Measurements from ENCODE around the gene LARGE1. TPM values are rescaled to one million over a fixed set of nuclear protein-coding genes. Genes with fewer than 3 reads are reported as not detected.

The LARGE1 gene
- total RNA-seq, 1 donor from 2014 or later, result 195 TPM

DNA sequence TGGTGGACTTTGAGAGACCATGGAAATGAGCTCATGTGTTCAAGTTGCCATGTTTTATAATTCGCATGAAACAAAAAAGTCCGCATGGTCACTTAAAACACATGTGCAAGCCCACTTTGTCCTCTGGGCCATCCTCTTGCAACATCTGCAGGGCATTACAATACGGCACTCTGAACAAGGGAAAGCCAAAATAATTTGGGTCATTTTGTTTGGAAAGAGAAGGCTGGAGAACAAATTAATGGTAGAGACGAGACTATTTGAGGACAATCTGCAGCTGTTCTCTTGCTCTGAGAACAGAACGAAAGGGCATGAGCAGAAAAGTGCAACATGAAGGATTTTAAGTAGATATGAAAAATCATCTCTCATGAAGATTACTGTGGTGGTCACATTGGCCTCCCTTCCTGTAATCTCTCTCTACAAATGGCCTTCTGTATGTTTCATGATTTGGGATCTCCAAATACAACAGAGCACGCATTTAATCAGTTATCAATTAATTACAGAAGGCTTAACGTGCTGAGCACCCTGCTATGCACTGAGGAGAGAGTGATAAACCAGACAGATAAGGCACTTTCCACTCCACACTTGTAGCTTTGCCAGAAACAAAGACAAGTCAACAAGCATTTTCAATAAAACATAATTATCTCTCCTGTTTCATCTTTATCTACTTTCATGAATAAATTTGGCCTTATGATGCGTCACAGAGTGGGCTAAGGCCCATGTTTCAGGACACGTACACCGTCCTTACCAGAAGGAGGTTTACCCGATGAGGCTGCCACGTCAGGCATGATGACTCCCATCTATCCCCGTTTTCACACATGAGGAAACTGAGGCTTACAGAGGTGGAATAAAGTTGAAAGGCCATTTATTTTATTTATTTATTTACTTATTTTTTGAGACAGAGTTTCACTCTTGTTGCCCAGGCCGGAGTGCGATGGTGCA, 384.1 kb downstream of the LARGE1 start:
- DNase-seq (ENCODE audit: low spot score, unreplicated experiment), result no peak
- Mint-ChIP-seq H3K4me3 (ENCODE audit: low read depth) (no peak overlapping the region), H3K27ac (peak overlapping the region; percentile 38), H3K27me3 (no peaks in the 10 kb centered on the region), H3K4me1 (ENCODE audit: low read depth) (peaks cover 38% of the 10 kb centered on the region), H3K9me3 (ENCODE audit: low read depth) (no peaks in the 10 kb centered on the region), H3K36me3 (ENCODE audit: insufficient read depth) (peaks cover 18% of the 10 kb centered on the region)
- no peak for TF ChIP-seq CTCF (IDR thresholded peaks at IDR 0.05; ENCODE audit: unreplicated experiment)

DNA sequence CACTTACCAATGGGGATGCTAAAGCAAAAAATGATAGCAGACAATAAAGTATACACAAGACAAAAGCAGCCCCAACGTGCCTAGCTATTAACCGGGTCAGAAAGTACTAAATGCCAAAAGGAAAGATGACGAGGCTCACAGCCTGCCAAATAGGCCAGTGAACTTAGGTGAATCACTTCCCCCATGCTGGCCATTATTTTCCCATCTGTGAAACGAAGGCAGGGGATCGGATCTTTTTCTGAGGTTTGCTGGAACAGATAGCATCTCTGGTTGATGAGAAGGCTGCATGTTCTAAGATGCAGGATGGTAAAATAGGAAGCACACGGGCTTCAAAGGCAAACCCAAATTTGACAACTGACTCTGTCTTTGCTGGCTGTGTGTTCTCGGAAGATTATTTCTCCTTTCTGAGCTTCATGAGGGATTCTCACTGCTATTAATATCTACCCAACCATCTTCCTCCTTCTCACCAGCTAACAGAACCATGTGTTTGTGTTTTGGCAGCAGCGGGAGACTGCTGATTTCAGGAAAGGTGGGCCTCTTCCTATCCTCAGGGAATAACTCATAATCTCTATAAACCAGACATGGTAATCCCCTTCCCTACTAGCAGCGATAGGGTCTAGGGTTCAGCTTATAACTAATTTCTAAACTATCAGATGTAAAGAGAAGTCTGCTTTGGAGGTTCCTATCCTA, 390.7 kb downstream of the LARGE1 start:
- no peak overlapping the region for H3K27ac Mint-ChIP-seq
- TF ChIP-seq CTCF (IDR thresholded peaks at IDR 0.05; ENCODE audit: unreplicated experiment), result no peak
- no peak overlapping the region for H3K4me3 Mint-ChIP-seq (ENCODE audit: low read depth)
- H3K36me3 Mint-ChIP-seq (ENCODE audit: insufficient read depth), result peaks cover 10% of the 10 kb centered on the region
- no peaks in the 10 kb centered on the region for H3K27me3 Mint-ChIP-seq
- no peaks in the 10 kb centered on the region for H3K9me3 Mint-ChIP-seq (ENCODE audit: low read depth)
- H3K4me1 Mint-ChIP-seq (ENCODE audit: low read depth), result peaks cover 23% of the 10 kb centered on the region
- no peak for DNase-seq (ENCODE audit: low spot score, unreplicated experiment)

GRCh38 chr22:33528183-33528582, 392.1 kb downstream of the LARGE1 start:
- no peaks in the 10 kb centered on the region for H3K27me3 Mint-ChIP-seq
- H3K27ac Mint-ChIP-seq, result no peak overlapping the region
- H3K4me1 Mint-ChIP-seq (ENCODE audit: low read depth), result peaks cover 30% of the 10 kb centered on the region
- peaks cover 8% of the 10 kb centered on the region for H3K36me3 Mint-ChIP-seq (ENCODE audit: insufficient read depth)
- H3K4me3 Mint-ChIP-seq (ENCODE audit: low read depth), result no peak overlapping the region
- DNase-seq (ENCODE audit: low spot score, unreplicated experiment), result no peak
- no peak for TF ChIP-seq CTCF (IDR thresholded peaks at IDR 0.05; ENCODE audit: unreplicated experiment)
- H3K9me3 Mint-ChIP-seq (ENCODE audit: low read depth), result no peaks in the 10 kb centered on the region

DNA sequence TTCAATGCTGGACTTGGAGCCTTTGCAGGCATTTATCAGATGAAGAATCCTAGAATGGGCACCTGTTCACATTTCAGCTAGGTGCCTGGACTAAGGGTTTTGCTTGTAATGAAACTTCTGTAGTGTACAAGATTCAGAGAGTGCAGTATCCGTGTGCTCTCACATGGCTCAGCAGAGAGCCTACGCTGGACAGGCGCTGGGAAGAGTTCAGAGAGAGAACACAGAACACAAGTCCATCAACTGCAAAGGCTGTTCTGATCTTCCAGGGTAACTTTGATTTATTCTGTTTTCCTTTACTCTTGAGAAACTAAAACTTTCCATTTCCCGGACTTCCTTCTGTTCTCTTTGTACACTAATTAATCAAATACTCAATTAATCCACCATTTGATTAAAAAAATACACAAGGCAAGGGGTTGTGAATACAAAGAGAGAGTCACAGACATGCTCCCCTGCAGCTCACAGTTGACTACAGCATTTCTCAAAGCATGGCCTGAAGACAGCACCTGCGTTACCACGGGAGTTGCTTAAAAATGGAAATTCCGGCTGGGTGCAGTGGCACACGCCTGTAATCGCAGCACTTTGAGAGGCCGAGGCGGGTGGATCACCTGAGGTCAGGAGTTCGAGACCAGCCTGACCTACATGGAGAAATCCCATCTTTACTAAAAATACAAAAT, 393.7 kb downstream of the LARGE1 start:
- Mint-ChIP-seq H3K27ac (no peak overlapping the region), H3K27me3 (no peaks in the 10 kb centered on the region), H3K4me1 (ENCODE audit: low read depth) (peaks cover 30% of the 10 kb centered on the region), H3K9me3 (ENCODE audit: low read depth) (no peaks in the 10 kb centered on the region), H3K36me3 (ENCODE audit: insufficient read depth) (peaks cover 12% of the 10 kb centered on the region), H3K4me3 (ENCODE audit: low read depth) (no peak overlapping the region)
- TF ChIP-seq CTCF (IDR thresholded peaks at IDR 0.05; ENCODE audit: unreplicated experiment), result no peak
- no peak for DNase-seq (ENCODE audit: low spot score, unreplicated experiment)
